IMR-90 (cell line): ENCODE results near the gene IL1RAPL1. TPM values are rescaled to one million over a fixed set of nuclear protein-coding genes. Genes with fewer than 3 reads are reported as not detected.

Source experiments
- ATAC-seq: fragments of 200-7000 bp; cut with Tn5 transposase; 2 replicates; pipeline ENCODE4 v1.9.1; 2020; ENCODE audit warnings: low read depth, mild to moderate bottlenecking, moderate library complexity
- BruUV-seq: library from RNA; stranded (reverse); fragments of 400-500 nt; replicated peaks from 2 replicates; lab custom pipeline; 2021; lab: Mats Ljungman, UMichigan
- CTCF ChIA-PET: fragments of 300-600 bp; formaldehyde crosslinking; extraction: SDS; loops from one replicate; lab custom pipeline; 2021; ENCODE audit warnings: antibody characterized with exemption; lab: Yijun Ruan, JAX
- POLR2A ChIA-PET: fragments of 300-600 bp; sonication (Branson Sonifier 250); formaldehyde crosslinking; loops from one replicate; lab custom pipeline; 2022; ENCODE audit warnings: antibody characterized with exemption; ENCODE audit not compliant: unreplicated experiment; lab: Charles Lee
- DNase-seq: peaks from one replicate; pipeline ENCODE4 v3.0.0; 2013
- H2AFZ ChIP-seq: replicated peaks from 2 replicates; pipeline ENCODE3; 2013; ENCODE audit warnings: low read length, mild to moderate bottlenecking; ENCODE audit not compliant: poor library complexity
- H2AK5ac ChIP-seq: 2 replicates; pipeline ENCODE4 v1.6.1; 2013; ENCODE audit warnings: low read depth, low read length, inconsistent platforms
- H2AK9ac ChIP-seq: replicated peaks from 2 replicates; pipeline ENCODE3; 2013; ENCODE audit warnings: mild to moderate bottlenecking, low read depth, low read length, moderate library complexity; ENCODE audit not compliant: poor library complexity
- H2BK120ac ChIP-seq: 2 replicates; pipeline ENCODE4 v1.6.1; 2013; ENCODE audit warnings: low read depth, low read length, inconsistent platforms
- H2BK15ac ChIP-seq: 3 replicates; pipeline ENCODE4 v1.6.1; 2013; ENCODE audit warnings: low read depth, low read length, inconsistent platforms
- H2BK20ac ChIP-seq: 2 replicates; pipeline ENCODE4 v1.6.1; 2013; ENCODE audit warnings: low read depth, mild to moderate bottlenecking, inconsistent platforms, low read length, moderate library complexity
- H2BK5ac ChIP-seq: 2 replicates; pipeline ENCODE4 v1.6.1; 2013; ENCODE audit warnings: mild to moderate bottlenecking, low read depth, low read length, inconsistent platforms; ENCODE audit not compliant: poor library complexity, severe bottlenecking
- H3K14ac ChIP-seq: replicated peaks from 2 replicates; pipeline ENCODE4 v1.6.1; 2013; ENCODE audit warnings: low read depth, low read length, inconsistent platforms
- H3K18ac ChIP-seq: 2 replicates; pipeline ENCODE4 v1.6.1; 2013; ENCODE audit warnings: low read depth, low read length, control low read depth
- H3K23ac ChIP-seq: 2 replicates; pipeline ENCODE4 v1.6.1; 2013; ENCODE audit warnings: low read depth, low read length, inconsistent platforms
- H3K27ac ChIP-seq: 2 replicates; pipeline ENCODE4 v1.5.1; 2013; ENCODE audit warnings: mild to moderate bottlenecking, control low read depth, low read length; ENCODE audit not compliant: insufficient read depth
- H3K27me3 ChIP-seq: 2 replicates; pipeline ENCODE4 v1.6.1; 2013; ENCODE audit warnings: low read length; ENCODE audit not compliant: control insufficient read depth, insufficient read depth
- H3K36me3 ChIP-seq: 2 replicates; pipeline ENCODE4 v1.6.1; 2013; ENCODE audit warnings: low read length, mixed read lengths; ENCODE audit not compliant: control insufficient read depth, insufficient read depth
- H3K4ac ChIP-seq: 2 replicates; pipeline ENCODE4 v1.6.1; 2013; ENCODE audit warnings: low read depth, low read length, inconsistent platforms
- H3K4me1 ChIP-seq: 2 replicates; pipeline ENCODE4 v1.6.1; 2013; ENCODE audit warnings: low read length, mixed read lengths; ENCODE audit not compliant: control insufficient read depth, insufficient read depth
- H3K4me2 ChIP-seq: 2 replicates; pipeline ENCODE4 v1.6.1; 2013; ENCODE audit warnings: low read depth, mild to moderate bottlenecking, control low read depth, low read length, moderate library complexity
- H3K4me3 ChIP-seq: 2 replicates; pipeline ENCODE4 v1.5.1; 2013; ENCODE audit warnings: low read depth, mild to moderate bottlenecking, control low read depth, low read length, moderate library complexity; ENCODE audit not compliant: insufficient read depth
- H3K56ac ChIP-seq: 2 replicates; pipeline ENCODE4 v1.6.1; 2013; ENCODE audit warnings: low read length, inconsistent platforms; ENCODE audit not compliant: insufficient read depth; ENCODE audit errors: extremely low read depth
- H3K79me1 ChIP-seq, 2 experiments: 2 replicates each; pipeline ENCODE4 v1.6.1; 2013; ENCODE audit warnings: low read length in 2 of 2, inconsistent platforms in 1 of 2, low read depth in 1 of 2
- H3K9ac ChIP-seq: 2 replicates; pipeline ENCODE4 v1.6.1; 2013; ENCODE audit warnings: low read depth, low read length, control low read depth
- H3K9me1 ChIP-seq: 2 replicates; pipeline ENCODE4 v1.6.1; 2013; ENCODE audit warnings: low read length, inconsistent platforms; ENCODE audit not compliant: insufficient read depth
- H3K9me3 ChIP-seq: 2 replicates; pipeline ENCODE4 v1.6.1; 2013; ENCODE audit warnings: low read length; ENCODE audit not compliant: control insufficient read depth, insufficient read depth
- H4K20me1 ChIP-seq: 2 replicates; pipeline ENCODE4 v1.6.1; 2013; ENCODE audit warnings: low read length, inconsistent platforms; ENCODE audit not compliant: insufficient read depth
- H4K5ac ChIP-seq: 2 replicates; pipeline ENCODE4 v1.6.1; 2013; ENCODE audit warnings: mild to moderate bottlenecking, low read depth, low read length, control low read depth
- H4K8ac ChIP-seq, 2 experiments: 2 replicates each; pipeline ENCODE4 v1.6.1; 2013; ENCODE audit warnings: low read depth in 2 of 2, low read length in 2 of 2, control low read depth in 1 of 2, inconsistent platforms in 1 of 2
- H4K91ac ChIP-seq: 2 replicates; pipeline ENCODE4 v1.6.1; 2013; ENCODE audit warnings: low read depth, low read length, inconsistent platforms; ENCODE audit not compliant: insufficient read depth
- BHLHE40 ChIP-seq: fragments of 150-350 bp; IDR thresholded peaks from 2 replicates; pipeline ENCODE4 v1.6.1; 2016; ENCODE audit warnings: mild to moderate bottlenecking, low read depth, low read length
- CEBPB ChIP-seq: IDR thresholded peaks from 2 replicates; pipeline ENCODE4 v1.6.1; 2012; ENCODE audit warnings: low read depth, low read length, improper control_type of control experiment
- CHD1 ChIP-seq: IDR thresholded peaks from 2 replicates; pipeline ENCODE4 v1.6.1; 2012; ENCODE audit warnings: low read depth, low read length, improper control_type of control experiment
- CTCF ChIP-seq: conservative IDR thresholded peaks from 2 replicates; pipeline ENCODE4 v1.5.1; 2012; ENCODE audit warnings: mild to moderate bottlenecking, low read depth, low read length, improper control_type of control experiment
- FOS ChIP-seq: fragments of 150-350 bp; IDR thresholded peaks from 2 replicates; pipeline ENCODE4 v1.6.1; 2016; ENCODE audit warnings: low read depth, low read length
- MAFK ChIP-seq: IDR thresholded peaks from 2 replicates; pipeline ENCODE4 v1.6.1; 2012; ENCODE audit warnings: low read depth, low read length, improper control_type of control experiment
- MAZ ChIP-seq: IDR thresholded peaks from 2 replicates; pipeline ENCODE4 v1.6.1; 2012; ENCODE audit warnings: low read depth, mild to moderate bottlenecking, low read length, improper control_type of control experiment, moderate library complexity, borderline replicate concordance
- MXI1 ChIP-seq: IDR thresholded peaks from 2 replicates; pipeline ENCODE4 v1.6.1; 2012; ENCODE audit warnings: low read depth, mild to moderate bottlenecking, low read length, moderate library complexity, borderline replicate concordance
- NFE2L2 ChIP-seq: fragments of 150-350 bp; IDR thresholded peaks from 2 replicates; pipeline ENCODE4 v1.6.1; 2016; ENCODE audit warnings: low read depth, mild to moderate bottlenecking, low read length
- POLR2A ChIP-seq: IDR thresholded peaks from 2 replicates; pipeline ENCODE4 v1.6.1; 2012; ENCODE audit warnings: mild to moderate bottlenecking, low read depth, low read length
- RAD21 ChIP-seq: IDR thresholded peaks from 2 replicates; pipeline ENCODE4 v1.6.1; 2012; ENCODE audit warnings: low read length, improper control_type of control experiment
- RCOR1 ChIP-seq: IDR thresholded peaks from 2 replicates; pipeline ENCODE4 v1.6.1; 2012; ENCODE audit warnings: mild to moderate bottlenecking, low read length, improper control_type of control experiment; ENCODE audit not compliant: insufficient replicate concordance
- RFX5 ChIP-seq: IDR thresholded peaks from 2 replicates; pipeline ENCODE4 v1.8.0; 2012; ENCODE audit warnings: low read depth, mild to moderate bottlenecking, low read length, moderate library complexity
- SMC3 ChIP-seq: fragments of 150-350 bp; IDR thresholded peaks from 2 replicates; pipeline ENCODE4 v1.6.1; 2016; ENCODE audit warnings: low read depth, mild to moderate bottlenecking, antibody characterized with exemption, low read length, moderate library complexity
- WGBS, 2 experiments: methylation state at CpG; one replicate each; pipeline versions ENCODE4 v1.1.5 to v1.1.7; 2013; ENCODE audit warnings: missing lambda C conversion rate in 2 of 2; ENCODE audit not compliant: insufficient read length in 1 of 2; ENCODE audit errors: extremely low coverage in 2 of 2; 5-methylcytosine and 5-hydroxymethylcytosine counted together
- dilution Hi-C: fragments of 300-500 bp; cut with HindIII; formaldehyde crosslinking; loops from one replicate; pipeline ENCODE4 v1.14.3; 2018; ENCODE audit warnings: low sequenced_read_pairs; ENCODE audit not compliant: unreplicated experiment
- in situ Hi-C: fragments of 300-500 bp; cut with MboI; formaldehyde crosslinking; loops from 3 replicates; pipeline ENCODE4 v1.14.3; 2019; ENCODE audit warnings: low sequenced_read_pairs, inconsistent platforms, mixed read lengths
- intact Hi-C: fragments of 100-400 bp; cut with micrococcal nuclease; formaldehyde crosslinking; loops from 2 replicates; pipeline ENCODE4 v1.10.0; 2022
- polyA plus RNA-seq, 3 experiments: library from polyadenylated mRNA; depleted of rRNA; stranded (reverse); fragments of >200 nt; gene quantifications; 2 replicates each; pipeline ENCODE4 v1.2.3, GENCODE V29; 2012; ENCODE audit warnings: low replicate concordance in 1 of 3
- total RNA-seq: library from RNA; depleted of rRNA; stranded (reverse); fragments of >200 nt; gene quantifications from 2 replicates; pipeline ENCODE4 v1.2.3, GENCODE V29; 2012
- TF ChIP-seq, protein P1 (sequence below): fragments of 150-350 bp; IDR thresholded peaks from 2 replicates; pipeline ENCODE4 v1.6.1; 2017; ENCODE audit warnings: mild to moderate bottlenecking, antibody characterized with exemption, low read length, low read depth
- TF ChIP-seq, protein P2 (sequence below): fragments of 150-350 bp; IDR thresholded peaks from 2 replicates; pipeline ENCODE4 v1.6.1; 2016; ENCODE audit warnings: low read depth, mild to moderate bottlenecking, low read length, moderate library complexity, borderline replicate concordance

The IL1RAPL1 gene
- total and polyA plus RNA-seq, 2 of the 4 experiments (the other 2 are of a cell fraction): 1.5 to 9.0 TPM

DNA sequence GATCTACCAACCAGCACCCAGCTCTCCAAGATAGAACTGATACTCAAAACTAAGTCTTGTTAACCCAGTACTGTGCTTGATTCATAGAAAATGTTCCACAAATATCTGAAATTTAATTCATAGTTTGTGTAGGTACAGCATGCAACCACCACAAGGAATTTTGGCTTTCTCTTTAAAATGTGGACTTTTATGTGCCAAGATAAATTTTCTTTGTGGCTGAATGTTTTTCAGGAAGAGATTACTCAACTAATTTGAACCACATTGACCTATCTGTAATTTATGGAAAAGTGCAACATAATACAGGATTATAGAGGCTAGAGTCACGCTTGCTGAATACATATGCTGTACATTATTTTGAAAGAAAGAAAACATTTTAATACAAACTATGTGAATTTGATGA is 730.8 kb downstream of the IL1RAPL1 start:
- intact Hi-C loops (no loop called here), dilution Hi-C loops (no loop called here), in situ Hi-C loops (no loop called here)
- H3K9ac ChIP-seq: no peak overlapping the region
- no peaks in the 10 kb centered on the region for H3K4me1 ChIP-seq
- no peak overlapping the region for H4K5ac ChIP-seq
- H3K23ac ChIP-seq: no peak overlapping the region
- H3K79me1 ChIP-seq: no peaks in the 10 kb centered on the region
- no peak overlapping the region for H2AFZ ChIP-seq
- WGBS, 2 experiments: no CpG with 5 or more reads among the region's 1 CpG
- H4K20me1 ChIP-seq: no peaks in the 10 kb centered on the region
- H2BK15ac ChIP-seq: no peak overlapping the region
- H3K56ac ChIP-seq: no peak overlapping the region
- H3K27ac ChIP-seq: no peak overlapping the region
- H4K91ac ChIP-seq: no peak overlapping the region
- no peaks in the 10 kb centered on the region for H3K36me3 ChIP-seq
- no peak overlapping the region for H3K4me2 ChIP-seq
- TF ChIP-seq MXI1: no peak
- no peak for TF ChIP-seq RFX5
- no peak for TF ChIP-seq BHLHE40
- TF ChIP-seq, protein P1, sequence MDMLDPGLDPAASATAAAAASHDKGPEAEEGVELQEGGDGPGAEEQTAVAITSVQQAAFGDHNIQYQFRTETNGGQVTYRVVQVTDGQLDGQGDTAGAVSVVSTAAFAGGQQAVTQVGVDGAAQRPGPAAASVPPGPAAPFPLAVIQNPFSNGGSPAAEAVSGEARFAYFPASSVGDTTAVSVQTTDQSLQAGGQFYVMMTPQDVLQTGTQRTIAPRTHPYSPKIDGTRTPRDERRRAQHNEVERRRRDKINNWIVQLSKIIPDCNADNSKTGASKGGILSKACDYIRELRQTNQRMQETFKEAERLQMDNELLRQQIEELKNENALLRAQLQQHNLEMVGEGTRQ: no peak
- TF ChIP-seq POLR2A: no peak
- no peak for TF ChIP-seq MAFK
- TF ChIP-seq, protein P2, sequence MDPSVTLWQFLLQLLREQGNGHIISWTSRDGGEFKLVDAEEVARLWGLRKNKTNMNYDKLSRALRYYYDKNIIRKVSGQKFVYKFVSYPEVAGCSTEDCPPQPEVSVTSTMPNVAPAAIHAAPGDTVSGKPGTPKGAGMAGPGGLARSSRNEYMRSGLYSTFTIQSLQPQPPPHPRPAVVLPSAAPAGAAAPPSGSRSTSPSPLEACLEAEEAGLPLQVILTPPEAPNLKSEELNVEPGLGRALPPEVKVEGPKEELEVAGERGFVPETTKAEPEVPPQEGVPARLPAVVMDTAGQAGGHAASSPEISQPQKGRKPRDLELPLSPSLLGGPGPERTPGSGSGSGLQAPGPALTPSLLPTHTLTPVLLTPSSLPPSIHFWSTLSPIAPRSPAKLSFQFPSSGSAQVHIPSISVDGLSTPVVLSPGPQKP: no peak
- TF ChIP-seq MAZ: no peak
- no peak for TF ChIP-seq CEBPB
- no peak for TF ChIP-seq CTCF
- no peak for TF ChIP-seq NFE2L2
- no peak for TF ChIP-seq RCOR1
- TF ChIP-seq RAD21: no peak
- no peak for TF ChIP-seq FOS
- TF ChIP-seq CHD1: no peak
- TF ChIP-seq SMC3: no peak
- ChIA-PET POLR2A (no interaction called here), CTCF (no interaction called here)
- H3K9me3 ChIP-seq: no peaks in the 10 kb centered on the region
- no peak overlapping the region for H3K4ac ChIP-seq
- H2BK5ac ChIP-seq: no peak overlapping the region
- H2AK5ac ChIP-seq: no peak overlapping the region
- no TSS peak for BruUV-seq
- H3K9me1 ChIP-seq: no peaks in the 10 kb centered on the region
- H2BK20ac ChIP-seq: no peak overlapping the region
- ATAC-seq (no peak), DNase-seq (peak; percentile 38)
- no peak overlapping the region for H2BK120ac ChIP-seq
- H4K8ac ChIP-seq: no peak overlapping the region
- H2AK9ac ChIP-seq: no peak overlapping the region
- H3K4me3 ChIP-seq: no peak overlapping the region
- H3K18ac ChIP-seq: no peak overlapping the region
- H3K14ac ChIP-seq: no peak overlapping the region
- no peaks in the 10 kb centered on the region for H3K27me3 ChIP-seq
